ENCODE measurements around the gene EPHA7. TPM values are rescaled to one million over a fixed set of nuclear protein-coding genes. Genes with fewer than 3 reads are reported as not detected.

EPHA7 gene
- polyA plus RNA-seq (ENCODE audit: low read depth in 6 of 6), result not detected

- DNase-seq (peak; percentile 29), ATAC-seq (ENCODE audit: low read depth in 2 of 2) (peak; percentile 60 to 74)
- Mint-ChIP-seq H3K36me3 (no peaks in the 10 kb centered on the region), H3K27me3 (peaks cover 39 to 55% (median 46%) of the 10 kb centered on the region in 3 donors), H3K4me3 (peak within 1 kb of the TSS; percentile 80 to 96 (median 90)), H3K27ac (no peak within 1 kb of the TSS), H3K4me1 (peaks cover 18 to 29% (median 26%) of the 10 kb centered on the region in 3 donors), H3K9me3 (peaks cover 0 to 11% (median 0%) of the 10 kb centered on the region in 7 donors)
These were observed at the start of gene EPHA7 for GRCh38 chr6:93419304-93420162. TSS of gene EPHA7 (minus strand) at chr6:93419559. CDS start at chr6:93419341, 218 bp downstream.

DNA sequence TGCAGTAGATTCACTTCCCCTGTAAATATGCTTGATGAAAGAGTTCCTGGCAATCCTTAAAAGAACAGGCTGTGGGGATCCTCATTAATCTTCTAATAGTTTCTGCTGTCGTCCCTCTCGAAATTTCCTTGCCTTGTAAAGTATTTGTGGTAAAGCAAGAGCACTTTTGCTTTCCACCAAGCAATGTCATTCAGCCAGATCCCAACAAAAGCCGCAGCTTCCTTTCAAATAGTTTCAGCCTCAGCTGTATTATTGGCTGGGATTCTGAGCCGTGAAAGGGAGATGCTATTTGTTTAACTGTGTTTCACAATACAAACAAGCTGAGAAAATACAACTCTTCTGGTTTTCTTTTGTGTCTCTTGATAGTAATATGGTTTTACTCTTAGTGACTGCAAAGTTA is 48.9 kb upstream of the EPHA7 start:
- ATAC-seq (ENCODE audit: low read depth in 2 of 2) (no peak), DNase-seq (no peak)
- H3K27ac Mint-ChIP-seq, result no peak overlapping the region
- no peaks in the 10 kb centered on the region for H3K36me3 Mint-ChIP-seq
- H3K4me3 Mint-ChIP-seq, result no peak overlapping the region
- H3K4me1 Mint-ChIP-seq, result no peaks in the 10 kb centered on the region
- H3K27me3 Mint-ChIP-seq, result peaks cover 0 to 9% (median 0%) of the 10 kb centered on the region in 3 donors
- H3K9me3 Mint-ChIP-seq, result peaks cover 0 to 5% (median 0%) of the 10 kb centered on the region in 7 donors

GRCh38 chr6:93454533-93454932 is 35.2 kb upstream of the EPHA7 start:
- Mint-ChIP-seq H3K36me3 (no peaks in the 10 kb centered on the region), H3K9me3 (peaks cover 0 to 12% (median 0%) of the 10 kb centered on the region in 7 donors), H3K4me3 (no peak overlapping the region), H3K27me3 (peaks cover 0 to 1% (median 0%) of the 10 kb centered on the region in 3 donors), H3K27ac (no peak overlapping the region), H3K4me1 (no peaks in the 10 kb centered on the region)
- DNase-seq (no peak), ATAC-seq (ENCODE audit: low read depth in 2 of 2) (no peak)

DNA sequence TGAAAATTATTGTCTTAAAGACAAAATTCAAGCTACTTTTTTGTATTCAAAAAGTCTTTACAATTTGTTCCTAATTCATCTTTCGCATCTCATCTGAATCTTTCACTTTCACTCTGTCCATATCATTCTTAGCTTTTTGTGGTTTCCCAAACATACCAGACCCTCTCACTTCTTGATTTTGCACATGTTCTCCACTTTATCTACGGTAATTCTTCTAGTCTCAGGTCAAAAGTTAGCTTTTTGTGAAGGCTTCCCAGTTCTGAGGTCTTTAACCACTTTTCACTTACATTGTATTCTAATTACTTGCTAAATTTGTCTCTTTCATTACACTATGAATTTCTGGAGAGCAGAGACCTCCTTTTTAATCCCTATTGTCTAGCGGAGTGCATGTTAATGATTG is 34.6 kb upstream of the EPHA7 start:
- H3K27me3 Mint-ChIP-seq, result no peaks in the 10 kb centered on the region
- H3K36me3 Mint-ChIP-seq, result no peaks in the 10 kb centered on the region
- peaks cover 0 to 11% (median 0%) of the 10 kb centered on the region in 7 donors for H3K9me3 Mint-ChIP-seq
- H3K4me3 Mint-ChIP-seq, result no peak overlapping the region
- ATAC-seq (ENCODE audit: low read depth in 2 of 2), result no peak
- DNase-seq, result no peak
- H3K4me1 Mint-ChIP-seq, result no peaks in the 10 kb centered on the region
- H3K27ac Mint-ChIP-seq, result no peak overlapping the region

DNA sequence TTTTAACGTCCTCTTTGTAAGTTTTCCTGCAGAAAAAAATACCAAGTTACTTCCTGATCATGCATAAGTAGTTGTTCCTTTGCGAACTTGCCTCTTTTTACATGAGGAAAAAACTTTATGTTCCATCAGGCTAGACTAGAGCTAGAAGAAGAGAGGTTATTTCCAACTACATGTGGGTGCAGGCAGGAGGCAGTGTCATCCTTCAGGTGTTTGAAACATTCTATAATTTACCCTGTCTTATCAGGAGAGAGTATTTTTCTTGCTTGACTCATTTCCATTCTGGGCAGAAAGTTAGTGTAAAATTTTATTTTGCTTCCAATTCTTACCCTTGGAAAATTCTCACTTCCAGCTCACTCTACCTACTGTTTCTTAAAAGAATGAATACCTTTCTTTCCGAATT is 28.5 kb upstream of the EPHA7 start:
- no peak for DNase-seq
- no peaks in the 10 kb centered on the region for H3K4me1 Mint-ChIP-seq
- no peaks in the 10 kb centered on the region for H3K36me3 Mint-ChIP-seq
- H3K27ac Mint-ChIP-seq, result no peak overlapping the region
- no peaks in the 10 kb centered on the region for H3K27me3 Mint-ChIP-seq
- no peak overlapping the region for H3K4me3 Mint-ChIP-seq
- peaks cover 0 to 4% (median 2%) of the 10 kb centered on the region in 7 donors for H3K9me3 Mint-ChIP-seq
- no peak for ATAC-seq (ENCODE audit: low read depth in 2 of 2)

GRCh38 chr6:93437491-93437890 is 18.1 kb upstream of the EPHA7 start:
- peaks cover 0 to 7% (median 5%) of the 10 kb centered on the region in 7 donors for H3K9me3 Mint-ChIP-seq
- ATAC-seq (ENCODE audit: low read depth in 2 of 2), result no peak

GRCh38 chr6:93433592-93433991 is 14.2 kb upstream of the EPHA7 start:
- Mint-ChIP-seq H3K27ac (peak overlapping the region in 1 of 6 donors; percentile 65), H3K27me3 (peaks cover 0 to 12% (median 4%) of the 10 kb centered on the region in 3 donors), H3K36me3 (no peaks in the 10 kb centered on the region), H3K4me3 (no peak overlapping the region), H3K4me1 (no peaks in the 10 kb centered on the region), H3K9me3 (peaks cover 0 to 7% (median 3%) of the 10 kb centered on the region in 7 donors)
- no peak for DNase-seq
- ATAC-seq (ENCODE audit: low read depth in 2 of 2), result no peak

More at GRCh38 chr6:93437491-93437890, 18.1 kb upstream of the EPHA7 start:
- Mint-ChIP-seq H3K4me3 (no peak overlapping the region), H3K27ac (no peak overlapping the region), H3K4me1 (no peaks in the 10 kb centered on the region), H3K27me3 (peaks cover 0 to 6% (median 0%) of the 10 kb centered on the region in 3 donors), H3K36me3 (no peaks in the 10 kb centered on the region)
- no peak for DNase-seq

GRCh38 chr6:93424303-93425064 is 5.1 kb upstream of the EPHA7 start:
- Mint-ChIP-seq H3K36me3 (no peaks in the 10 kb centered on the region), H3K4me3 (no peak overlapping the region), H3K27ac (no peak overlapping the region), H3K27me3 (peaks cover 22 to 36% (median 23%) of the 10 kb centered on the region in 3 donors), H3K4me1 (peaks cover 3 to 9% (median 4%) of the 10 kb centered on the region in 3 donors), H3K9me3 (peaks cover 0 to 9% (median 5%) of the 10 kb centered on the region in 7 donors)
- no peak for ATAC-seq (ENCODE audit: low read depth in 2 of 2)
- no peak for DNase-seq

GRCh38 chr6:93423542-93423941 is 4.2 kb upstream of the EPHA7 start:
- peaks cover 24 to 42% (median 30%) of the 10 kb centered on the region in 3 donors for H3K27me3 Mint-ChIP-seq
- H3K4me1 Mint-ChIP-seq, result peaks cover 7 to 13% (median 9%) of the 10 kb centered on the region in 3 donors
- peaks cover 0 to 9% (median 5%) of the 10 kb centered on the region in 7 donors for H3K9me3 Mint-ChIP-seq
- ATAC-seq (ENCODE audit: low read depth in 2 of 2), result no peak
- no peak overlapping the region for H3K27ac Mint-ChIP-seq
- H3K36me3 Mint-ChIP-seq, result no peaks in the 10 kb centered on the region
- DNase-seq, result no peak
- no peak overlapping the region for H3K4me3 Mint-ChIP-seq

DNA sequence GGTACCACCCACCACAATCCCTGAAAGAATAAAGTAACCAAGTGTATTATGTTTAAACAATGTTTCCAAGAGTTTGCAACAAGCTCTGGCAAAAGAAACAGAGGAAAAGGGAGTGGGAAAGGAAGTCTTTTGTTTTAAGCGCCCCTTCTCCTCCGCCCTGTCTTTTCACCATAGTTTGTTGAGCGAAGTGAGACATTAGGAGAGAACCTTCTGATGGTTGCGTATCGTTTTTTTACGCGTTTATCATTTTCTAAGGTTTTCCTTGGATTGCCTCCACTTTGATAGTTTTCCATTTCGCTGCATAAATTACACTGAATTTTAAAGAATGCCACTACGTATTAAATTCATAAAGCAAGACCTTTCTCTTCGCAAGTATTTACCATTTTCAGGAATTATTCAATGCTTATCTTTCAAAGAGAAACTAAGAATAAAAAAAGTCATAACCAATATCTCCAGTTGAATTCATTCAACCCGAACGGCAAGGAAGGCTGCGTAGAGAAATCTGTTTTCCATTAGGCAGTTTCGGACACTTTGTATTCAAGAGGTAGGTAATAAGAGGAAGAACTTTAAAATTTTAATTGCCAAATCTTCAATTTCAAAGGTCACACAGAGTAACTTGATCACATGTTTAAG is 920 bp upstream of the EPHA7 start:
- H3K27ac Mint-ChIP-seq, result no peak overlapping the region
- peaks cover 0 to 11% (median 0%) of the 10 kb centered on the region in 7 donors for H3K9me3 Mint-ChIP-seq
- peaks cover 34 to 55% (median 47%) of the 10 kb centered on the region in 3 donors for H3K27me3 Mint-ChIP-seq
- H3K36me3 Mint-ChIP-seq, result no peaks in the 10 kb centered on the region
- ATAC-seq (ENCODE audit: low read depth in 2 of 2) (no peak), DNase-seq (no peak)
- H3K4me3 Mint-ChIP-seq, result peak overlapping the region; percentile 80 to 96 (median 90)
- peaks cover 18 to 29% (median 26%) of the 10 kb centered on the region in 3 donors for H3K4me1 Mint-ChIP-seq

- Mint-ChIP-seq H3K36me3 (no peaks in the 10 kb centered on the region), H3K4me3 (peak overlapping the region; percentile 80 to 96 (median 90)), H3K27me3 (peaks cover 39 to 50% (median 43%) of the 10 kb centered on the region in 3 donors), H3K9me3 (peaks cover 0 to 11% (median 0%) of the 10 kb centered on the region in 7 donors), H3K4me1 (peaks cover 18 to 29% (median 26%) of the 10 kb centered on the region in 3 donors), H3K27ac (no peak overlapping the region)
- DNase-seq (no peak), ATAC-seq (ENCODE audit: low read depth in 2 of 2) (peak; percentile 19 to 31)
These were observed 703 bp downstream of the EPHA7 start for GRCh38 chr6:93418408-93419303.

DNA sequence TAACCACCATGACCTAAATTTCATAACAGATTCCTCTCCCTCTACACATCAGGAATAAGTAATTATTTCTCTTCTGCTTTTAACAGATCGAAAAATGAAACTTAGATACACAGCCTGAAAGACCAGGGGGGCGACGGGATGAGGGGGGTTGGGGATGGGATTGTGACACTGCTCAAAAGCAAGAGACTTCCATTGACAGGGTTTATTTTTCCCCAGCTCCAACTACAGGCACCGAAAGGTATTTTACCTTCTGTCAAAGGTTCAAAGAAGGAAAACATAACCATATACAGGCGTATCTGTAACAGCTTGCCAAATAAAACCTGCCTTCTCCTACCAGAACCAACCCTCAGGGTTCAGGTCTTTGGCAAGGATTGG is 1.3 kb downstream of the EPHA7 start:
- Mint-ChIP-seq H3K27me3 (peaks cover 39 to 50% (median 43%) of the 10 kb centered on the region in 3 donors), H3K4me1 (peaks cover 18 to 29% (median 26%) of the 10 kb centered on the region in 3 donors), H3K27ac (no peak overlapping the region), H3K4me3 (peak overlapping the region; percentile 60 to 89 (median 80)), H3K36me3 (no peaks in the 10 kb centered on the region), H3K9me3 (peaks cover 0 to 11% (median 0%) of the 10 kb centered on the region in 7 donors)
- DNase-seq (no peak), ATAC-seq (ENCODE audit: low read depth in 2 of 2) (no peak)
